Panc1 (cell line): ENCODE measurements around the gene EDAR. TPM values are rescaled to one million over a fixed set of nuclear protein-coding genes. Genes with fewer than 3 reads are reported as not detected.

Experiments
- ATAC-seq: fragments of 200-7000 bp; cut with Tn5 transposase; 2 replicates; pipeline ENCODE4 v1.9.1; 2020; ENCODE audit warnings: mild to moderate bottlenecking, moderate library complexity
- BruUV-seq: library from RNA; stranded (reverse); fragments of 400-500 nt; replicated peaks from 2 replicates; lab custom pipeline; 2021; lab: Mats Ljungman, UMichigan
- CTCF ChIA-PET: fragments of 300-600 bp; sonication (Branson Sonifier 250); formaldehyde crosslinking; loops from one replicate; lab custom pipeline; 2022; ENCODE audit warnings: antibody characterized with exemption; lab: Charles Lee
- POLR2A ChIA-PET: fragments of 300-600 bp; sonication (Branson Sonifier 250); formaldehyde crosslinking; loops from one replicate; lab custom pipeline; 2022; ENCODE audit warnings: antibody characterized with exemption; lab: Charles Lee
- DNase-seq: peaks from one replicate; pipeline ENCODE4 v3.0.0-alpha.2; 2010; ENCODE audit warnings: low read depth, low spot score
- H3K27ac ChIP-seq: 2 replicates; pipeline ENCODE4 v1.5.1; 2011; ENCODE audit warnings: mild to moderate bottlenecking, low read length, inconsistent platforms
- H3K27me3 ChIP-seq: fragments of 200-500 bp; sonication (Bioruptor generic); 2 replicates; pipeline ENCODE4 v1.6.0; 2014; ENCODE audit warnings: low read length, inconsistent platforms; ENCODE audit not compliant: control insufficient read depth, insufficient read depth
- H3K36me3 ChIP-seq: fragments of 200-500 bp; sonication (Bioruptor generic); 2 replicates; pipeline ENCODE4 v1.5.1; 2014; ENCODE audit warnings: inconsistent platforms, mild to moderate bottlenecking, low read length, moderate library complexity; ENCODE audit not compliant: control insufficient read depth, insufficient read depth
- H3K4me1 ChIP-seq: 2 replicates; pipeline ENCODE4 v1.5.1; 2011; ENCODE audit warnings: inconsistent platforms, mild to moderate bottlenecking, low read length, moderate library complexity; ENCODE audit not compliant: control insufficient read depth, insufficient read depth
- H3K4me3 ChIP-seq, 2 experiments: 2 replicates each; pipeline ENCODE4 v1.5.1; 2011 to 2012; ENCODE audit warnings: low read depth in 2 of 2, low read length in 2 of 2, mild to moderate bottlenecking in 2 of 2, inconsistent platforms in 1 of 2, moderate library complexity in 1 of 2
- H3K9me3 ChIP-seq: fragments of 200-500 bp; sonication (Bioruptor generic); 2 replicates; pipeline ENCODE4 v1.5.1; 2014; ENCODE audit warnings: low read depth, mild to moderate bottlenecking, inconsistent platforms, low read length, moderate library complexity; ENCODE audit not compliant: control insufficient read depth, insufficient read depth
- POLR2AphosphoS5 ChIP-seq: IDR thresholded peaks from 2 replicates; pipeline ENCODE4 v1.6.1; 2012; ENCODE audit warnings: mild to moderate bottlenecking, low read depth, low read length, moderate library complexity
- SIN3A ChIP-seq: IDR thresholded peaks from 2 replicates; pipeline ENCODE4 v1.6.1; 2012; ENCODE audit warnings: low read depth, mild to moderate bottlenecking, low read length, moderate library complexity, borderline replicate concordance; ENCODE audit not compliant: insufficient read depth
- TCF7L2 ChIP-seq: IDR thresholded peaks from 2 replicates; pipeline ENCODE4 v1.6.1; 2011; ENCODE audit warnings: mild to moderate bottlenecking, low read depth, low read length, inconsistent platforms
- in situ Hi-C: cut with HindIII; loops from 2 replicates; pipeline ENCODE4 v1.10.0; 2016; ENCODE audit warnings: low sequenced_read_pairs, low pct_unique_long_range_greater_than_20kb
- intact Hi-C: fragments of 100-400 bp; cut with micrococcal nuclease; formaldehyde crosslinking; loops from one replicate; pipeline ENCODE4 v1.10.0; 2022; ENCODE audit not compliant: unreplicated experiment
- total RNA-seq: library from RNA; stranded (reverse); gene quantifications from one replicate; pipeline ENCODE4 v1.2.1, GENCODE V29; 2021; ENCODE audit not compliant: unreplicated experiment
- TF ChIP-seq, protein P1 (sequence below): fragments of 450-650 bp; IDR thresholded peaks from 2 replicates; pipeline ENCODE4 v1.5.1; 2017; ENCODE audit warnings: mild to moderate bottlenecking
- TF ChIP-seq, protein P2 (sequence below), 2 experiments: IDR thresholded peaks; 2 replicates each; pipeline ENCODE4 v1.6.1; 2011 to 2012; ENCODE audit warnings: low read depth in 2 of 2, control low read depth in 1 of 2, low read length in 1 of 2, mild to moderate bottlenecking in 1 of 2, moderate library complexity in 1 of 2; ENCODE audit not compliant: insufficient read depth in 1 of 2

Gene EDAR
- total RNA-seq, 1 experiment from 2014 or later, result not detected

DNA sequence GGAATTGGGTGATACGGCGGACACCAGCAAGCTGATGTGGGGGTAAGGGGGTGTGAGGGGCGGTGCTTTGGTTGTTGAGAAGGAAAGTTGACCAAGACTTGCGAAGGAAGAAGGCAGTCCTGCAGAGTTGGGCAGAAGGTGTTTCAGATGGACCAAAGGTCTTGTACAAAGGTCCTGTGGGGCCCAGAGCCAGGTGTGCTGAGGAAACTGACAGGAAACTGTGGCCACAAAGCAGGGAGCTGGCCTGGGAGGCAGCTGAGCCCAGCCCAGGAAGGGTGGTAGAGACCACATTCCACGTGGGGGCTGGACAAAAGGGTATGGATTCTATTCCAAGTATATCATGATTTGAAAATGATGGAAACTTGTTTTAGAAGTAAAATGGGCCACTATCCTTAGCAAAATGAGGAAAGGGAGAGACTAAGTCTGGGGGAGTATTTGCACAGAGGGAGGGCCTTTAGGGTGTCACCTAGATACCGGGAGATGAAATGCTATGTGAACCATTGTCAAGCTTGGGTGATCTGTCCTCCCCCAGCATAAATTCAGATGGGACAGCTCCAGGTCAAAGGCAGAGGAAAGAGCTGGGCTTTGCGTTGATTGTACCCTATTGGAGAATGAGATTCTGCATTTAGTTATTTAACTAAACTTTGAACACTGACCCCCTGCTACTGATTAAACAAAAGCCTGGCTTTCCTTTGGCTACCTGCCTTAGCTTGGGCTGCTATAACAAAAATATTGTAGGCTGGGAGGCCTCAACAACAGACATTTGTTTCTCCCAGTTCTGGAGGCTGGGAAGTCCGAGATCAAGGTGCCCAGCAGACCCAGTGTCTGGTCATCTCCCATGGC, 4.3 kb upstream of the EDAR start:
- in situ Hi-C loops, result no loop called here
- intact Hi-C loops, result no loop called here
- H3K9me3 ChIP-seq, result no peaks in the 10 kb centered on the region
- DNase-seq (no peak), ATAC-seq (no peak)
- H3K4me1 ChIP-seq, result no peaks in the 10 kb centered on the region
- POLR2A ChIA-PET, result no interaction called here
- no peak overlapping the region for H3K27ac ChIP-seq
- H3K4me3 ChIP-seq, result no peak overlapping the region
- peaks cover 6% of the 10 kb centered on the region for H3K27me3 ChIP-seq
- H3K36me3 ChIP-seq, result no peaks in the 10 kb centered on the region
- no TSS peak for BruUV-seq
- TF ChIP-seq, protein P1, sequence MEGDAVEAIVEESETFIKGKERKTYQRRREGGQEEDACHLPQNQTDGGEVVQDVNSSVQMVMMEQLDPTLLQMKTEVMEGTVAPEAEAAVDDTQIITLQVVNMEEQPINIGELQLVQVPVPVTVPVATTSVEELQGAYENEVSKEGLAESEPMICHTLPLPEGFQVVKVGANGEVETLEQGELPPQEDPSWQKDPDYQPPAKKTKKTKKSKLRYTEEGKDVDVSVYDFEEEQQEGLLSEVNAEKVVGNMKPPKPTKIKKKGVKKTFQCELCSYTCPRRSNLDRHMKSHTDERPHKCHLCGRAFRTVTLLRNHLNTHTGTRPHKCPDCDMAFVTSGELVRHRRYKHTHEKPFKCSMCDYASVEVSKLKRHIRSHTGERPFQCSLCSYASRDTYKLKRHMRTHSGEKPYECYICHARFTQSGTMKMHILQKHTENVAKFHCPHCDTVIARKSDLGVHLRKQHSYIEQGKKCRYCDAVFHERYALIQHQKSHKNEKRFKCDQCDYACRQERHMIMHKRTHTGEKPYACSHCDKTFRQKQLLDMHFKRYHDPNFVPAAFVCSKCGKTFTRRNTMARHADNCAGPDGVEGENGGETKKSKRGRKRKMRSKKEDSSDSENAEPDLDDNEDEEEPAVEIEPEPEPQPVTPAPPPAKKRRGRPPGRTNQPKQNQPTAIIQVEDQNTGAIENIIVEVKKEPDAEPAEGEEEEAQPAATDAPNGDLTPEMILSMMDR, result no peak
- TF ChIP-seq SIN3A, result no peak
- no peak for TF ChIP-seq POLR2AphosphoS5
- TF ChIP-seq, protein P2, sequence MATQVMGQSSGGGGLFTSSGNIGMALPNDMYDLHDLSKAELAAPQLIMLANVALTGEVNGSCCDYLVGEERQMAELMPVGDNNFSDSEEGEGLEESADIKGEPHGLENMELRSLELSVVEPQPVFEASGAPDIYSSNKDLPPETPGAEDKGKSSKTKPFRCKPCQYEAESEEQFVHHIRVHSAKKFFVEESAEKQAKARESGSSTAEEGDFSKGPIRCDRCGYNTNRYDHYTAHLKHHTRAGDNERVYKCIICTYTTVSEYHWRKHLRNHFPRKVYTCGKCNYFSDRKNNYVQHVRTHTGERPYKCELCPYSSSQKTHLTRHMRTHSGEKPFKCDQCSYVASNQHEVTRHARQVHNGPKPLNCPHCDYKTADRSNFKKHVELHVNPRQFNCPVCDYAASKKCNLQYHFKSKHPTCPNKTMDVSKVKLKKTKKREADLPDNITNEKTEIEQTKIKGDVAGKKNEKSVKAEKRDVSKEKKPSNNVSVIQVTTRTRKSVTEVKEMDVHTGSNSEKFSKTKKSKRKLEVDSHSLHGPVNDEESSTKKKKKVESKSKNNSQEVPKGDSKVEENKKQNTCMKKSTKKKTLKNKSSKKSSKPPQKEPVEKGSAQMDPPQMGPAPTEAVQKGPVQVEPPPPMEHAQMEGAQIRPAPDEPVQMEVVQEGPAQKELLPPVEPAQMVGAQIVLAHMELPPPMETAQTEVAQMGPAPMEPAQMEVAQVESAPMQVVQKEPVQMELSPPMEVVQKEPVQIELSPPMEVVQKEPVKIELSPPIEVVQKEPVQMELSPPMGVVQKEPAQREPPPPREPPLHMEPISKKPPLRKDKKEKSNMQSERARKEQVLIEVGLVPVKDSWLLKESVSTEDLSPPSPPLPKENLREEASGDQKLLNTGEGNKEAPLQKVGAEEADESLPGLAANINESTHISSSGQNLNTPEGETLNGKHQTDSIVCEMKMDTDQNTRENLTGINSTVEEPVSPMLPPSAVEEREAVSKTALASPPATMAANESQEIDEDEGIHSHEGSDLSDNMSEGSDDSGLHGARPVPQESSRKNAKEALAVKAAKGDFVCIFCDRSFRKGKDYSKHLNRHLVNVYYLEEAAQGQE (IDR thresholded peaks at IDR 0.05; ENCODE audit: insufficient read depth in 1 of 2, low read depth in 2 of 2, low read length in 1 of 2), result no peak
- TF ChIP-seq TCF7L2, result no peak
- CTCF ChIA-PET, result no interaction called here

DNA sequence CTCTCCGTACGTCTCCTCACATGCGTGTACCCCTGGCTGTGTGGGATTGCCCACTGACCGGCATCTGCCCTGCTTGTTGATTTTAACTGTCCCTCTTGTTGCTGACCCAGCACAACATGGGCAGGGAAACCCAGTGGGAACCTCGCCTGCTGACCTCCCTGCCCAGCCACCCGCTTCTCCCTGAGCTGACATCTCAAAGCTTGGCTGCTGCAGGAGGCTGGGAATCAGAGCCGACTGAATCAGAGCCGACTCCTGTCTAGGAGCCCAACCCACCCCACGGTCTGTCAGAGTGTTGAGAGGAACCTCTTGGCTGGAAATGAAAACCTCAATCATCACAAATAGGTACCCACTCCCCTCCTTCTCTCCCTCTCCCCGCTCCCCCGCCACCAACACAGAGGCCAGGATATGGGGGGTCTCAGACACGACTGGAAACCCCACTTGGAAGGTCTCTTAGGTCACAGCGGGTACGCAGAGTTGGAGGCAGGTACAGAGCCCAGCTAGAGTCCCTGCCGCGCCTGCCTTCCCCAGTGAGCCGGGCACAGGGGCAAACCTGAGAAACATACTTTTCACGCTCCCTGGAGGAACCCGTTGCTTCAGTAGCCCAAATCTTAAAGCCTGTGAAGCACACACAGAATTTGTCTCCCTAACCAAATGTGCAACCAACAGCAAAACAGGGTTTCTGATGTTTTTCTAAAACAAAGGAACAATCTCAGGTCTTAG, 784 bp downstream of the EDAR start:
- TF ChIP-seq, protein P1, result no peak
- TF ChIP-seq TCF7L2, result no peak
- TF ChIP-seq, protein P2 (IDR thresholded peaks at IDR 0.05; ENCODE audit: insufficient read depth in 1 of 2, low read depth in 2 of 2, low read length in 1 of 2), result no peak
- no peak for TF ChIP-seq SIN3A
- no peak for TF ChIP-seq POLR2AphosphoS5
- Histone ChIP-seq H3K4me3 (no peak overlapping the region), H3K4me1 (no peaks in the 10 kb centered on the region), H3K27ac (no peak overlapping the region), H3K36me3 (no peaks in the 10 kb centered on the region), H3K27me3 (peaks cover 13% of the 10 kb centered on the region), H3K9me3 (no peaks in the 10 kb centered on the region)
- intact Hi-C loops (no loop called here), in situ Hi-C loops (loop anchor here (10.0 kb wide), 1 partner anchor 53 kb away; no protein-coding TSS in a partner anchor)
- no TSS peak for BruUV-seq
- DNase-seq (no peak), ATAC-seq (peak; percentile 44)
- CTCF ChIA-PET, result no interaction called here
- POLR2A ChIA-PET, result no interaction called here
